Brain pericyte (primary cell): ENCODE measurements around the gene DHH.

Experiments
- DNase-seq: peaks from one replicate; pipeline ENCODE4 v3.0.0-alpha.2; 2012; ENCODE audit warnings: low read depth, low spot score

DHH gene

GRCh38 chr12:49109641-49110463, 15.3 kb upstream of the DHH start:
- no peak for DNase-seq

GRCh38 chr12:49108958-49109404, 14.4 kb upstream of the DHH start:
- DNase-seq, result no peak

GRCh38 chr12:49105504-49106084, 11.0 kb upstream of the DHH start:
- no peak for DNase-seq

GRCh38 chr12:49104822-49105221, 10.2 kb upstream of the DHH start:
- DNase-seq, result no peak

GRCh38 chr12:49100380-49100779, 5.8 kb upstream of the DHH start:
- no peak for DNase-seq

- no peak for DNase-seq
These were observed 4.1 kb upstream of the DHH start for GRCh38 chr12:49098703-49099102.

- DNase-seq, result no peak
These were observed 3.4 kb upstream of the DHH start for GRCh38 chr12:49098035-49098451.

- no peak for DNase-seq
These were observed 2.8 kb upstream of the DHH start for GRCh38 chr12:49097381-49097780.

GRCh38 chr12:49094975-49095365, 369 bp upstream of the DHH start:
- no peak for DNase-seq

GRCh38 chr12:49093792-49094159, 825 bp downstream of the DHH start:
- DNase-seq, result no peak

- no peak for DNase-seq
These were observed 1.7 kb downstream of the DHH start for GRCh38 chr12:49092816-49093406.

- no peak for DNase-seq
These were observed 2.4 kb downstream of the DHH start for GRCh38 chr12:49092086-49092815.

GRCh38 chr12:49091836-49092085, 2.8 kb downstream of the DHH start:
- DNase-seq, result no peak

GRCh38 chr12:49091056-49091835, 3.4 kb downstream of the DHH start:
- DNase-seq, result no peak

- no peak for DNase-seq
These were observed 4.5 kb downstream of the DHH start for GRCh38 chr12:49089821-49090773.

- DNase-seq, result no peak
These were observed 5.7 kb downstream of the DHH start for GRCh38 chr12:49088932-49089330.

GRCh38 chr12:49088150-49088931, 6.3 kb downstream of the DHH start:
- DNase-seq, result peak; percentile 61

GRCh38 chr12:49086116-49086515, 8.5 kb downstream of the DHH start:
- no peak for DNase-seq

GRCh38 chr12:49084438-49084837, 10.2 kb downstream of the DHH start:
- no peak for DNase-seq

- DNase-seq, result no peak
These were observed 14.8 kb downstream of the DHH start for GRCh38 chr12:49079793-49080192.
